ENCODE results near the gene MATCAP1.

Gene MATCAP1

GRCh38 chr16:67150833-67151396 is 32.8 kb downstream of the MATCAP1 start, which contains the start of gene B3GNT9:
TSS of gene B3GNT9 (minus strand) at chr16:67150998. CDS start at chr16:67150485, 513 bp downstream.
- no peak for TF ChIP-seq CTCF (IDR thresholded peaks at IDR 0.05; ENCODE audit: low read depth, low read length)
- in situ Hi-C loops (cut with HindIII; ENCODE audit: low sequenced_read_pairs), result no loop called here
- H3K4me3 ChIP-seq (ENCODE audit: low read depth, low read length), result peak within 1 kb of the TSS; percentile 48
- peak; percentile 68 for DNase-seq (ENCODE audit: low read depth, low spot score)

GRCh38 chr16:67150047-67150832 is 33.5 kb downstream of the MATCAP1 start:
- in situ Hi-C loops (cut with HindIII; ENCODE audit: low sequenced_read_pairs), result no loop called here
- peak overlapping the region; percentile 48 for H3K4me3 ChIP-seq (ENCODE audit: low read depth, low read length)
- no peak for TF ChIP-seq CTCF (IDR thresholded peaks at IDR 0.05; ENCODE audit: low read depth, low read length)
- peak; percentile 59 for DNase-seq (ENCODE audit: low read depth, low spot score)

GRCh38 chr16:67149276-67150046 is 34.3 kb downstream of the MATCAP1 start:
- no peak for TF ChIP-seq CTCF (IDR thresholded peaks at IDR 0.05; ENCODE audit: low read depth, low read length)
- DNase-seq (ENCODE audit: low read depth, low spot score), result no peak
- in situ Hi-C loops (cut with HindIII; ENCODE audit: low sequenced_read_pairs), result no loop called here
- no peak overlapping the region for H3K4me3 ChIP-seq (ENCODE audit: low read depth, low read length)

GRCh38 chr16:67148656-67149275 is 35.0 kb downstream of the MATCAP1 start:
- DNase-seq (ENCODE audit: low read depth, low spot score), result no peak
- no peak for TF ChIP-seq CTCF (IDR thresholded peaks at IDR 0.05; ENCODE audit: low read depth, low read length)
- in situ Hi-C loops (cut with HindIII; ENCODE audit: low sequenced_read_pairs), result no loop called here
- H3K4me3 ChIP-seq (ENCODE audit: low read depth, low read length), result no peak overlapping the region

- TF ChIP-seq CTCF (IDR thresholded peaks at IDR 0.05; ENCODE audit: low read depth, low read length), result no peak
- no peak overlapping the region for H3K4me3 ChIP-seq (ENCODE audit: low read depth, low read length)
- DNase-seq (ENCODE audit: low read depth, low spot score), result no peak
These were observed 35.5 kb downstream of the MATCAP1 start for GRCh38 chr16:67148221-67148620.

GRCh38 chr16:67147437-67148140 is 36.2 kb downstream of the MATCAP1 start:
- no peak for TF ChIP-seq CTCF (IDR thresholded peaks at IDR 0.05; ENCODE audit: low read depth, low read length)
- DNase-seq (ENCODE audit: low read depth, low spot score), result no peak
- H3K4me3 ChIP-seq (ENCODE audit: low read depth, low read length), result no peak overlapping the region
- in situ Hi-C loops (cut with HindIII; ENCODE audit: low sequenced_read_pairs), result no loop called here

More at GRCh38 chr16:67148221-67148620, 35.5 kb downstream of the MATCAP1 start:
- in situ Hi-C loops (cut with HindIII; ENCODE audit: low sequenced_read_pairs), result no loop called here
